Skeletal muscle tissue (tissue), 4 donors: Measurements from ENCODE around the gene SHH. TPM values are rescaled to one million over a fixed set of nuclear protein-coding genes. Genes with fewer than 3 reads are reported as not detected.

ENCODE experiments used
- H3K27ac ChIP-seq: one replicate; pipeline ENCODE4 v1.7.0; 2013; ENCODE audit warnings: mild to moderate bottlenecking, low read depth, low read length, inconsistent platforms
- H3K27me3 ChIP-seq, 3 donors: one replicate each; pipeline ENCODE4 v1.7.0; 2013; ENCODE audit warnings: low read length in 3 of 3; ENCODE audit not compliant: control insufficient read depth in 3 of 3, insufficient read depth in 3 of 3
- H3K36me3 ChIP-seq, 3 donors: one replicate each; pipeline ENCODE4 v1.7.0; 2013; ENCODE audit warnings: low read length in 3 of 3; ENCODE audit not compliant: control insufficient read depth in 3 of 3, insufficient read depth in 3 of 3
- H3K4me1 ChIP-seq, 3 donors: one replicate each; pipeline ENCODE4 v1.7.0; 2013; ENCODE audit warnings: low read length in 3 of 3, mild to moderate bottlenecking in 3 of 3; ENCODE audit not compliant: control insufficient read depth in 3 of 3, insufficient read depth in 3 of 3
- H3K4me3 ChIP-seq, 3 donors: one replicate each; pipeline ENCODE4 v1.7.0; 2013; ENCODE audit warnings: low read length in 3 of 3
- H3K9ac ChIP-seq, 3 donors: one replicate each; pipeline ENCODE4 v1.7.0; 2013; ENCODE audit warnings: low read length in 3 of 3, mild to moderate bottlenecking in 3 of 3, moderate library complexity in 2 of 3, low read depth in 1 of 3
- H3K9me3 ChIP-seq, 3 donors: one replicate each; pipeline ENCODE4 v1.7.0; 2013; ENCODE audit warnings: low read length in 3 of 3; ENCODE audit not compliant: control insufficient read depth in 3 of 3
- total RNA-seq: library from RNA; depleted of rRNA; stranded (reverse); fragments of >200 nt; gene quantifications from one replicate; pipeline ENCODE4 v1.2.3, GENCODE V29; 2014
- donor health status: Osteomylitis.

Gene SHH
- total RNA-seq, 1 donor from 2014 or later = not detected

- Histone ChIP-seq H3K27me3 (peaks cover 9 to 29% (median 13%) of the 10 kb centered on the region in 3 donors), H3K9ac (no peak overlapping the region), H3K27ac (no peak overlapping the region), H3K9me3 (peaks cover 0 to 6% (median 2%) of the 10 kb centered on the region in 3 donors), H3K36me3 (no peaks in the 10 kb centered on the region), H3K4me3 (no peak overlapping the region), H3K4me1 (no peaks in the 10 kb centered on the region)
Observed at GRCh38 chr7:155850766-155851678, 38.8 kb upstream of the SHH start.

GRCh38 chr7:155850001-155850436 lies 37.8 kb upstream of the SHH start:
- no peaks in the 10 kb centered on the region for H3K4me1 ChIP-seq
- H3K27me3 ChIP-seq = peaks cover 9 to 33% (median 13%) of the 10 kb centered on the region in 3 donors

GRCh38 chr7:155848691-155849669 lies 36.7 kb upstream of the SHH start:
- H3K9ac ChIP-seq = no peak overlapping the region
- H3K27ac ChIP-seq = no peak overlapping the region
- no peaks in the 10 kb centered on the region for H3K36me3 ChIP-seq
- no peak overlapping the region for H3K4me3 ChIP-seq
- H3K9me3 ChIP-seq = peaks cover 0 to 3% (median 0%) of the 10 kb centered on the region in 3 donors
- peaks cover 10 to 38% (median 13%) of the 10 kb centered on the region in 3 donors for H3K27me3 ChIP-seq
- no peaks in the 10 kb centered on the region for H3K4me1 ChIP-seq

More at GRCh38 chr7:155850001-155850436, 37.8 kb upstream of the SHH start:
- peaks cover 0 to 6% (median 2%) of the 10 kb centered on the region in 3 donors for H3K9me3 ChIP-seq
- H3K4me3 ChIP-seq = no peak overlapping the region
- H3K9ac ChIP-seq = no peak overlapping the region
- H3K27ac ChIP-seq = no peak overlapping the region
- H3K36me3 ChIP-seq = no peaks in the 10 kb centered on the region

- peaks cover 13 to 38% (median 14%) of the 10 kb centered on the region in 3 donors for H3K27me3 ChIP-seq
- H3K9me3 ChIP-seq = peaks cover 0 to 2% (median 0%) of the 10 kb centered on the region in 3 donors
- no peak overlapping the region for H3K4me3 ChIP-seq
- H3K9ac ChIP-seq = no peak overlapping the region
- no peak overlapping the region for H3K27ac ChIP-seq
- H3K4me1 ChIP-seq = no peaks in the 10 kb centered on the region
- no peaks in the 10 kb centered on the region for H3K36me3 ChIP-seq
Observed at GRCh38 chr7:155847821-155848435, 35.7 kb upstream of the SHH start.

- no peaks in the 10 kb centered on the region for H3K36me3 ChIP-seq
- no peak overlapping the region for H3K4me3 ChIP-seq
- H3K27me3 ChIP-seq = peaks cover 12 to 30% (median 14%) of the 10 kb centered on the region in 3 donors
- H3K9ac ChIP-seq = no peak overlapping the region
- no peak overlapping the region for H3K27ac ChIP-seq
- H3K9me3 ChIP-seq = no peaks in the 10 kb centered on the region
- no peaks in the 10 kb centered on the region for H3K4me1 ChIP-seq
Observed at GRCh38 chr7:155846936-155847335, 34.7 kb upstream of the SHH start.

GRCh38 chr7:155846156-155846555 lies 33.9 kb upstream of the SHH start:
- H3K27me3 ChIP-seq = peaks cover 10 to 30% (median 15%) of the 10 kb centered on the region in 3 donors
- no peak overlapping the region for H3K27ac ChIP-seq
- no peaks in the 10 kb centered on the region for H3K36me3 ChIP-seq
- no peaks in the 10 kb centered on the region for H3K4me1 ChIP-seq
- H3K9me3 ChIP-seq = no peaks in the 10 kb centered on the region
- H3K9ac ChIP-seq = no peak overlapping the region
- no peak overlapping the region for H3K4me3 ChIP-seq

- Histone ChIP-seq H3K4me3 (no peak overlapping the region), H3K4me1 (no peaks in the 10 kb centered on the region), H3K9me3 (no peaks in the 10 kb centered on the region), H3K27me3 (peaks cover 13 to 36% (median 21%) of the 10 kb centered on the region in 3 donors), H3K36me3 (no peaks in the 10 kb centered on the region), H3K27ac (no peak overlapping the region), H3K9ac (no peak overlapping the region)
Observed at GRCh38 chr7:155845226-155845625, 33.0 kb upstream of the SHH start.

GRCh38 chr7:155844526-155844925 lies 32.3 kb upstream of the SHH start:
- peaks cover 12 to 36% (median 21%) of the 10 kb centered on the region in 3 donors for H3K27me3 ChIP-seq
- no peak overlapping the region for H3K27ac ChIP-seq
- H3K36me3 ChIP-seq = no peaks in the 10 kb centered on the region
- no peaks in the 10 kb centered on the region for H3K4me1 ChIP-seq
- H3K4me3 ChIP-seq = no peak overlapping the region
- no peaks in the 10 kb centered on the region for H3K9me3 ChIP-seq
- H3K9ac ChIP-seq = no peak overlapping the region

GRCh38 chr7:155844019-155844453 lies 31.8 kb upstream of the SHH start:
- no peaks in the 10 kb centered on the region for H3K36me3 ChIP-seq
- H3K27ac ChIP-seq = no peak overlapping the region
- no peaks in the 10 kb centered on the region for H3K9me3 ChIP-seq
- H3K27me3 ChIP-seq = peaks cover 8 to 32% (median 20%) of the 10 kb centered on the region in 3 donors
- H3K4me1 ChIP-seq = no peaks in the 10 kb centered on the region
- H3K4me3 ChIP-seq = no peak overlapping the region
- H3K9ac ChIP-seq = no peak overlapping the region
